ENCODE data around the gene STOM. TPM values are rescaled to one million over a fixed set of nuclear protein-coding genes. Genes with fewer than 3 reads are reported as not detected.

Gene STOM
- total and polyA plus RNA-seq, 2 of the 8 experiments (the other 6 are each of a cell fraction or from before 2014, with no cell fraction given) = 25.2 to 60.4 TPM

- TF ChIP-seq CHD7 (IDR thresholded peaks at IDR 0.05; ENCODE audit: insufficient replicate concordance, low read length) = no peak
Measured at GRCh38 chr9:121345070-121345469, 25.0 kb downstream of the STOM start (continued).
